ENCODE results near the gene ZNF423.
A peak's percentile ranks its signal among the peaks of the same experiment; 100 is the strongest.

The ZNF423 gene

GRCh38 chr16:49632086-49632794, 223.7 kb downstream of the ZNF423 start:
- CTCF ChIA-PET: interaction anchor here (0.9 to 1.8 kb wide), 2 partner anchors 10 to 12 kb away, joined by 3 to 5 read pairs; no protein-coding TSS in a partner anchor
- DNase-seq (ENCODE audit: low read depth, low spot score): no peak
- TF ChIP-seq, protein P1, sequence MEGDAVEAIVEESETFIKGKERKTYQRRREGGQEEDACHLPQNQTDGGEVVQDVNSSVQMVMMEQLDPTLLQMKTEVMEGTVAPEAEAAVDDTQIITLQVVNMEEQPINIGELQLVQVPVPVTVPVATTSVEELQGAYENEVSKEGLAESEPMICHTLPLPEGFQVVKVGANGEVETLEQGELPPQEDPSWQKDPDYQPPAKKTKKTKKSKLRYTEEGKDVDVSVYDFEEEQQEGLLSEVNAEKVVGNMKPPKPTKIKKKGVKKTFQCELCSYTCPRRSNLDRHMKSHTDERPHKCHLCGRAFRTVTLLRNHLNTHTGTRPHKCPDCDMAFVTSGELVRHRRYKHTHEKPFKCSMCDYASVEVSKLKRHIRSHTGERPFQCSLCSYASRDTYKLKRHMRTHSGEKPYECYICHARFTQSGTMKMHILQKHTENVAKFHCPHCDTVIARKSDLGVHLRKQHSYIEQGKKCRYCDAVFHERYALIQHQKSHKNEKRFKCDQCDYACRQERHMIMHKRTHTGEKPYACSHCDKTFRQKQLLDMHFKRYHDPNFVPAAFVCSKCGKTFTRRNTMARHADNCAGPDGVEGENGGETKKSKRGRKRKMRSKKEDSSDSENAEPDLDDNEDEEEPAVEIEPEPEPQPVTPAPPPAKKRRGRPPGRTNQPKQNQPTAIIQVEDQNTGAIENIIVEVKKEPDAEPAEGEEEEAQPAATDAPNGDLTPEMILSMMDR (IDR thresholded peaks at IDR 0.05; ENCODE audit: insufficient read depth, low read length, missing control alignments): no peak
- no peak overlapping the region for H3K4me3 ChIP-seq (ENCODE audit: low read depth, low read length)
- POLR2A ChIA-PET: interaction anchor here (1.3 kb wide), 1 partner anchor 9 kb away, joined by 5 read pairs; no protein-coding TSS in a partner anchor

DNA sequence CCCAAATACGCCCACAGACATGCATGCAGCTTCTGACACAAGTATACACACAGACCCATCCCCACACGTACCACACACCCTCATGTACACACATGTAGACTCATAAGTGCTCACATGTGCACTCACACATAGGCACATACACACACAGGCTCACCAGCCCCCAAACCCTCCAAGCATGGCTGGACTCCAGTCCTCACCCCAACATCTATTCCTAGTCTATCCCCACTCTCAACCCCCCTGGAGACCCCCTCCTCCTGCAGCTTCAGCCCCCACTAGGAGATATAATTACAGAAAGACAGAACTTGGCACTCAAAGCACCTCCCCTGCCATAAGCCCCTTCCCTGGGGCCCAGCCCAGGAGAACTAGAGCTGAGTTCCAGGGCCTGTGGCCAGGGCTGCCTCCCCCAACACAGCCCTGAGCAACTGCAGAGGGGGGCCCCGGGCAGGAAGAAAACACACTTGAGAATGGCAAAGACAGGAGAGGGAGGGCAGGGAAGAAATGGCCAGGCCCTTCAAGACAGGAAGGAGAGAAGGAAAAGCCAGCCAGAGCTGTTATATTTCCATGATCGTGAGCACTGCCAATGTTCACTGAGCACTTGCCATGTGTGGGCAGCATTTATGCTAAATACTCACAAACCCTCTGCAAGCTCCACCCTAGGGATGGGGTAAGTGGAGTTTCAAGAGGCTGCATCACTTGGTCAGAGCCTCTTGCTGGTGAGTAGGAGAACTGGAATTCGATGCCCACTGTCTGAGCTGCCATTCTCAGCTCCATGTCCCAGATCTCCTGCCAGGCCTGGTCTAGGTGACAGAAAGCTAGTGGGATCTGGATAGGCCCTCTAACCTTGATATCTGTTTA, 224.5 kb downstream of the ZNF423 start:
- peak; percentile 46 for DNase-seq (ENCODE audit: low read depth, low spot score)
- ChIA-PET POLR2A (interaction anchor here (1.3 kb wide), 1 partner anchor 10 kb away, joined by 5 read pairs; no protein-coding TSS in a partner anchor), CTCF (interaction anchor here (0.9 to 1.8 kb wide), 2 partner anchors 10 to 12 kb away, joined by 3 to 5 read pairs; no protein-coding TSS in a partner anchor)
- no peak overlapping the region for H3K4me3 ChIP-seq (ENCODE audit: low read depth, low read length)
- TF ChIP-seq, protein P1 (IDR thresholded peaks at IDR 0.05; ENCODE audit: insufficient read depth, low read length, missing control alignments): no peak

- DNase-seq (ENCODE audit: low read depth, low spot score): no peak
- H3K4me3 ChIP-seq (ENCODE audit: low read depth, low read length): no peak overlapping the region
- POLR2A ChIA-PET: interaction anchor here (0.9 kb wide), 1 partner anchor 9 kb away, joined by 3 read pairs; no protein-coding TSS in a partner anchor
- CTCF ChIA-PET: interaction anchor here (1.8 kb wide), 1 partner anchor 13 kb away, joined by 5 read pairs; no protein-coding TSS in a partner anchor
- TF ChIP-seq, protein P1 (IDR thresholded peaks at IDR 0.05; ENCODE audit: insufficient read depth, low read length, missing control alignments): no peak
Observed at GRCh38 chr16:49630783-49631182, 225.1 kb downstream of the ZNF423 start.

- CTCF ChIA-PET: no interaction called here
- POLR2A ChIA-PET: interaction anchor here (0.9 kb wide), 1 partner anchor 10 kb away, joined by 3 read pairs; no protein-coding TSS in a partner anchor
- no peak for DNase-seq (ENCODE audit: low read depth, low spot score)
- TF ChIP-seq, protein P1 (IDR thresholded peaks at IDR 0.05; ENCODE audit: insufficient read depth, low read length, missing control alignments): no peak
- H3K4me3 ChIP-seq (ENCODE audit: low read depth, low read length): no peak overlapping the region
Observed at GRCh38 chr16:49629851-49630250, 226.1 kb downstream of the ZNF423 start.

DNA sequence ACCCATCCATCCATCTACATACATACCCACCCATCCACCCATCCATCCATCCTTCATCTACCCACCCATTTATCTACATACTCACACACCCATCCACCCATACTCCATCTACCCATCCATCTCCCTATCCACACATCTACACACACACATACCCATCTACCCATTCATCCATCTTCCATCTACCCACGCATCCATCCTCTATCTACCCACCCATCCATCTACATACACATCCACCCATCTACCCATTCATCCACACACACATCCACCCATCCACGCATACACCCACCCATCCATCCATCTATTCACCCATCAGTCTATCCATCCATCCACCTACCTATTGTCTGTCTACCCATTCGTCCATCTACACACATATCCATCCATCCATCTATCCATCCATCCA, 227.8 kb downstream of the ZNF423 start:
- TF ChIP-seq, protein P1 (IDR thresholded peaks at IDR 0.05; ENCODE audit: insufficient read depth, low read length, missing control alignments): no peak
- DNase-seq (ENCODE audit: low read depth, low spot score): no peak
- POLR2A ChIA-PET: no interaction called here
- CTCF ChIA-PET: no interaction called here
- H3K4me3 ChIP-seq (ENCODE audit: low read depth, low read length): no peak overlapping the region

All from AG04449 (cell line).